CD4-positive, alpha-beta T cell (primary cell): ENCODE data around the gene CCDC33. TPM values are rescaled to one million over a fixed set of nuclear protein-coding genes. Genes with fewer than 3 reads are reported as not detected.

Experiments used
- ATAC-seq: fragments of 200-7000 bp; cut with Tn5 transposase; one replicate; pipeline ENCODE4 v1.10.0; 2022; ENCODE audit warnings: mild to moderate bottlenecking; ENCODE audit not compliant: poor library complexity
- CTCF ChIA-PET: fragments of 350-600 bp; sonication (Branson Sonifier 250); formaldehyde crosslinking; loops from one replicate; lab custom pipeline; 2021; ENCODE audit warnings: antibody characterized with exemption, inconsistent platforms; lab: Charles Lee
- POLR2A ChIA-PET: fragments of 350-600 bp; sonication (Branson Sonifier 250); formaldehyde crosslinking; loops from one replicate; lab custom pipeline; 2021; ENCODE audit warnings: antibody characterized with exemption, inconsistent platforms; lab: Charles Lee
- DNase-seq, 14 experiments: peaks; one replicate each; pipeline ENCODE4 v3.0.0-alpha.2; 2013 to 2020; ENCODE audit warnings: mixed read lengths in 2 of 14
- H3K27ac ChIP-seq, 2 donors: one replicate each; pipeline versions ENCODE4 v1.5.1 to v1.7.0; 2013; ENCODE audit warnings: low read length in 2 of 2, low read depth in 1 of 2, mild to moderate bottlenecking in 1 of 2
- H3K27me3 ChIP-seq, 2 experiments: 1 replicate in 1 of 2; 2 replicates in 1 of 2; pipeline versions ENCODE4 v1.6.1 to v1.7.0; 2013; ENCODE audit warnings: low read length in 2 of 2, control low read depth in 1 of 2, mild to moderate bottlenecking in 1 of 2, moderate library complexity in 1 of 2; ENCODE audit not compliant: insufficient read depth in 2 of 2, control insufficient read depth in 1 of 2
- H3K36me3 ChIP-seq: one replicate; pipeline ENCODE4 v1.6.1; 2013; ENCODE audit warnings: low read length, control low read depth; ENCODE audit not compliant: insufficient read depth
- H3K4me1 ChIP-seq: one replicate; pipeline ENCODE4 v1.6.1; 2013; ENCODE audit warnings: low read length, control low read depth; ENCODE audit not compliant: insufficient read depth
- H3K4me3 ChIP-seq: one replicate; pipeline ENCODE4 v1.5.1; 2013; ENCODE audit warnings: mild to moderate bottlenecking, low read length, moderate library complexity
- H3K9me3 ChIP-seq, 2 experiments: 1 replicate in 1 of 2; 2 replicates in 1 of 2; pipeline versions ENCODE4 v1.6.1 to v1.7.0; 2013; ENCODE audit warnings: low read length in 2 of 2, mild to moderate bottlenecking in 2 of 2, control low read depth in 1 of 2, moderate library complexity in 1 of 2; ENCODE audit not compliant: control insufficient read depth in 1 of 2, insufficient read depth in 1 of 2
- H3K27ac Mint-ChIP-seq: one replicate; pipeline ENCODE4 v1.8.0; 2020; ENCODE audit warnings: mixed read lengths
- H3K27me3 Mint-ChIP-seq: one replicate; pipeline ENCODE4 v1.8.0; 2021; ENCODE audit warnings: mixed read lengths
- H3K36me3 Mint-ChIP-seq: one replicate; pipeline ENCODE4 v1.8.0; 2021; ENCODE audit warnings: low read depth, mixed read lengths
- H3K4me1 Mint-ChIP-seq: one replicate; pipeline ENCODE4 v1.8.0; 2021; ENCODE audit warnings: low read depth, mixed read lengths
- H3K4me3 Mint-ChIP-seq: one replicate; pipeline ENCODE4 v1.8.0; 2020; ENCODE audit warnings: mild to moderate bottlenecking, mixed read lengths
- H3K9me3 Mint-ChIP-seq: one replicate; pipeline ENCODE4 v1.8.0; 2020; ENCODE audit warnings: mixed read lengths
- intact Hi-C, 2 experiments: fragments of 100-400 bp; cut with DNase I in 1 of 2; cut with micrococcal nuclease in 1 of 2; formaldehyde crosslinking; loops; one replicate each; pipeline versions ENCODE4 v1.15.1 to v1.9.0; 2023 to 2025; cut with DNase I, micrococcal nuclease
- total RNA-seq, 174 experiments: library from RNA in 2 of 174; stranded (reverse) in 2 of 174; gene quantifications; one replicate each; pipeline ENCODE4 v1.2.3 and lab custom pipeline; 2021 to 2026
- TF ChIP-seq, protein P1 (sequence below): fragments of 200-600 bp; IDR thresholded peaks from one replicate; pipeline ENCODE4 v1.8.0; 2022; ENCODE audit warnings: antibody characterized with exemption, mild to moderate bottlenecking

Gene CCDC33
- total RNA-seq, 2 experiments from 2014 or later = not detected

- Histone ChIP-seq H3K4me1 (no peaks in the 10 kb centered on the region), H3K27me3 (peaks cover 2 to 5% of the 10 kb centered on the region in 2 experiments), H3K4me3 (no peak overlapping the region), H3K36me3 (no peaks in the 10 kb centered on the region), H3K9me3 (no peaks in the 10 kb centered on the region), H3K27ac (no peak overlapping the region)
- H3K4me1 Mint-ChIP-seq = no peaks in the 10 kb centered on the region
- no peak overlapping the region for H3K27ac Mint-ChIP-seq
- DNase-seq (no peak), ATAC-seq (no peak)
- POLR2A ChIA-PET = no interaction called here
- H3K36me3 Mint-ChIP-seq = no peaks in the 10 kb centered on the region
- TF ChIP-seq, protein P1, sequence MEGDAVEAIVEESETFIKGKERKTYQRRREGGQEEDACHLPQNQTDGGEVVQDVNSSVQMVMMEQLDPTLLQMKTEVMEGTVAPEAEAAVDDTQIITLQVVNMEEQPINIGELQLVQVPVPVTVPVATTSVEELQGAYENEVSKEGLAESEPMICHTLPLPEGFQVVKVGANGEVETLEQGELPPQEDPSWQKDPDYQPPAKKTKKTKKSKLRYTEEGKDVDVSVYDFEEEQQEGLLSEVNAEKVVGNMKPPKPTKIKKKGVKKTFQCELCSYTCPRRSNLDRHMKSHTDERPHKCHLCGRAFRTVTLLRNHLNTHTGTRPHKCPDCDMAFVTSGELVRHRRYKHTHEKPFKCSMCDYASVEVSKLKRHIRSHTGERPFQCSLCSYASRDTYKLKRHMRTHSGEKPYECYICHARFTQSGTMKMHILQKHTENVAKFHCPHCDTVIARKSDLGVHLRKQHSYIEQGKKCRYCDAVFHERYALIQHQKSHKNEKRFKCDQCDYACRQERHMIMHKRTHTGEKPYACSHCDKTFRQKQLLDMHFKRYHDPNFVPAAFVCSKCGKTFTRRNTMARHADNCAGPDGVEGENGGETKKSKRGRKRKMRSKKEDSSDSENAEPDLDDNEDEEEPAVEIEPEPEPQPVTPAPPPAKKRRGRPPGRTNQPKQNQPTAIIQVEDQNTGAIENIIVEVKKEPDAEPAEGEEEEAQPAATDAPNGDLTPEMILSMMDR = no peak
- intact Hi-C loops = no loop called here
- H3K27me3 Mint-ChIP-seq = peaks cover 12% of the 10 kb centered on the region
- H3K4me3 Mint-ChIP-seq = no peak overlapping the region
- CTCF ChIA-PET = no interaction called here
- H3K9me3 Mint-ChIP-seq = no peaks in the 10 kb centered on the region
Observed at GRCh38 chr15:74205582-74205947, 30.6 kb upstream of the CCDC33 start.

GRCh38 chr15:74206801-74207281 lies 29.3 kb upstream of the CCDC33 start:
- TF ChIP-seq, protein P1 = no peak
- ChIA-PET POLR2A (no interaction called here), CTCF (no interaction called here)
- Mint-ChIP-seq H3K27me3 (peaks cover 12% of the 10 kb centered on the region), H3K36me3 (no peaks in the 10 kb centered on the region), H3K9me3 (no peaks in the 10 kb centered on the region), H3K27ac (no peak overlapping the region), H3K4me1 (no peaks in the 10 kb centered on the region), H3K4me3 (no peak overlapping the region)
- H3K4me3 ChIP-seq = no peak overlapping the region
- H3K27ac ChIP-seq = no peak overlapping the region
- intact Hi-C loops = no loop called here
- no peak for DNase-seq
- H3K4me1 ChIP-seq = no peaks in the 10 kb centered on the region
- H3K36me3 ChIP-seq = no peaks in the 10 kb centered on the region
- no peaks in the 10 kb centered on the region for H3K9me3 ChIP-seq
- no peak for ATAC-seq
- H3K27me3 ChIP-seq = peaks cover 2 to 5% of the 10 kb centered on the region in 2 experiments

DNA sequence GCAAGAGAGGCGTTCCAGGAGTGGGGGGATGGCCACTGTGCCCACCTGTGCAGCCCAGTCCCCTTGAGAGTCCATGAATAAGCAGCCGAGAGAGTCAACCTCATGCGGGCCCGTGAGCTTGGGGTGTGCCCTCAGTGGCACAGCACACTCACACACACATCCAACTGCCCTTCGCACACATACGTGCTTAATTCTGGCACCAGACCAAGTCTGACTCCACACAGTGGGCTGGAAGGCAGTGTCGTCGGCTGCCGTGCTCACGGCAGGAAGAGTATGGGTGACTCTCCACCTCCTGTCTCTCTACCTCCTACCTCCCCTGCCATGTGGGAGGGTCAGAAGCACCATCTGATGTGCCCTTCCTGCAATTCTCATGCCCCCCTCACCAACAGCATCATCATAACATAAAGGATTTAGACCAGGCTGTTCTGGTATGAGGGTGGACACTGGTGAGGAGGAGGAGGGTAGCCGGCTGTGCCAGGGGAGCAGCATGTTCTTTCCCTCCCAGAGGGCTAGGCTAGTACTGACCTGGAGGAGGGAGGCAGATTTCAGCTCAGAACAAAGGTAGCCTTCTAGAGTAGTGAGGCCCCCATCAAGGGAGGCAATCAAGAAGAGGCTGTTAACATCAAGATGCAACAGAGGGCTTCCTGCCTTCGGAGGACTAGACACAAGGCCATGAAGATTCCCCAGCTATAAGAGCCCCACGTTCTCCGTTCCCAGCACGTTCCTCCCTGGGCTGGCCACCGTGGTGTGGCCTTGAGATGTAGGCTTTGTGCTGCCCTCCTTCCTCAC lies 28.3 kb upstream of the CCDC33 start:
- intact Hi-C loops = no loop called here
- peaks cover 2 to 5% of the 10 kb centered on the region in 2 experiments for H3K27me3 ChIP-seq
- H3K4me1 ChIP-seq = no peaks in the 10 kb centered on the region
- TF ChIP-seq, protein P1 = no peak
- H3K9me3 ChIP-seq = no peaks in the 10 kb centered on the region
- no peak overlapping the region for H3K27ac ChIP-seq
- no peaks in the 10 kb centered on the region for H3K36me3 Mint-ChIP-seq
- ChIA-PET POLR2A (no interaction called here), CTCF (no interaction called here)
- H3K36me3 ChIP-seq = no peaks in the 10 kb centered on the region
- no peak for ATAC-seq
- H3K4me1 Mint-ChIP-seq = no peaks in the 10 kb centered on the region
- H3K9me3 Mint-ChIP-seq = no peaks in the 10 kb centered on the region
- H3K4me3 Mint-ChIP-seq = no peak overlapping the region
- H3K4me3 ChIP-seq = no peak overlapping the region
- no peak for DNase-seq
- peaks cover 12% of the 10 kb centered on the region for H3K27me3 Mint-ChIP-seq
- no peak overlapping the region for H3K27ac Mint-ChIP-seq
